HTERT RPE-1 (cell line): Measurements from ENCODE around the gene RNH1.
"Not testable (repeated sequence)": the region's sequence is repeated elsewhere in the genome, so short reads cannot be mapped to it uniquely, and the experiment has no call there.

Experiments used
- in situ Hi-C: fragments of 300-500 bp; cut with MboI; formaldehyde crosslinking; loops from 4 replicates; pipeline ENCODE4 v1.14.3; 2020; ENCODE audit warnings: low sequenced_read_pairs

RNH1 gene

DNA sequence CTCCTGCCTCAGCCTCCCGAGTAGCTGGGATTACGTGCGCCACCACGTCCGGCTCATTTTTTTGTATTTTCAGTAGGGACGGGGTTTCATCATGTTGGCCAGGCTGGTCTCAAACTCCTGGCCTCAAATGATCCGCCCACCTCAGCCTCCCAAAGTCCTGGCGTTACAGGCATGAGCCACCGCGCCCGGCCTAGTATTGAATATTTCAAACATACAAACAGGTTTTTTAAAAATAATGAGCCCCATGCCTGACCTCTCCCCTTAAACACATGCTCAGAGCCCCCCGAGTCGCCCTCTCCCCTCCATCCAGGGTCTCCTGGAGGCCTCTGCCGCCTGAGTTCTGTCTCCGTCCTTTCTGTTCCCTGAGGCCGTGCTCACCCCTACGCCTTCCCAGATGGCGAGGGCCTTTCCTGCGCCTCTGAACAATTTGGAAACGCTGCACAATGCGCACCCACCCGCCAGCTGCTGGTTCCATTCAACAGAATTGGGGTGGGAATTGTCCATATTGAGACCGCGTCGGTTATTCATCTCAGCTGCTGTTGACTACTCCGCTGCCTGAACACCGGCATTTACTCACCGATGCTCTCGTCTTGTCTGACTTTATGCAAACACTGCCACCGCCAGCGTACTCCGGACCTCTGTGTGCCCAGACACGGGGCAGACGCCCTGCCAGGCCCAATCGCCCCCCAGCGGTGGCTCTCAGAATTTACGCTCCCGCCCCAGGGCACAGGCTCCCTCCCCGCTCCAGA is 13.6 kb upstream of the RNH1 start:
- in situ Hi-C loops: no loop called here

DNA sequence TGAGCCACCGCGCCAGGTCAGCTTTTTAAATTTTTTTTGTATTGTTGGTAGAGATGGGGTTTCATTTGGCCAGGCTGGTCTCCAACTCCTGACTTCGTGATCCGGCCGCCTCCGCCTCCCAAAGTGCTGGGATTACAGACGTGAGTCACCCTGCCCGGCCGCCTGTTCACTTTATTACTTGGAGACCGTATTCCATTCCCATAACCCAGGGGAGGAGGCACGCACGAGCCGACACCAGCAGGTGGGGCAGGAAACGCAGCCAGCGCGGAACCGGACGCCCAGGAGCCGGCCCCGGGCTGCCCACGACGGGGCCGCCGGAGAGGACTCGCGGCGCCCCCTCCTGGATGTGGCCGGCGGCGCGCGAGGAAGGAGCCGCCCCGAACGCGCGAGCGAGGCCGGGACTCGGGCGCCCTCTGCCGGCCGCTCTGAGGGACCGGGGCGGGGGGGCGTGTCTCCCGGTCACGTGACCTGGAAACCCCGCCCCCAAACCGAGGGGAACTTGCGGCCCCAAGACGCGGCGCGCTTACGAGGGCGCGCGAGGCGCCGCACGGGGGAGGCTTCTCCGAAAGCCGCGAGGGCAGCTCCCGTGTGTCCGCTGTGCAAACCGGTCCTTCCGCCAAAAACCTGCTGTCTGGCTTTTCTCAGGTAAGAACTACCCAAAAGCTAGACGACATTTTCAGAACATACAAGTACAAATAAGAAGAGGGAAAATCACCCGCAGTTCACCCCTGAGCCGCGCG is 11.6 kb upstream of the RNH1 start:
- in situ Hi-C loops: no loop called here

DNA sequence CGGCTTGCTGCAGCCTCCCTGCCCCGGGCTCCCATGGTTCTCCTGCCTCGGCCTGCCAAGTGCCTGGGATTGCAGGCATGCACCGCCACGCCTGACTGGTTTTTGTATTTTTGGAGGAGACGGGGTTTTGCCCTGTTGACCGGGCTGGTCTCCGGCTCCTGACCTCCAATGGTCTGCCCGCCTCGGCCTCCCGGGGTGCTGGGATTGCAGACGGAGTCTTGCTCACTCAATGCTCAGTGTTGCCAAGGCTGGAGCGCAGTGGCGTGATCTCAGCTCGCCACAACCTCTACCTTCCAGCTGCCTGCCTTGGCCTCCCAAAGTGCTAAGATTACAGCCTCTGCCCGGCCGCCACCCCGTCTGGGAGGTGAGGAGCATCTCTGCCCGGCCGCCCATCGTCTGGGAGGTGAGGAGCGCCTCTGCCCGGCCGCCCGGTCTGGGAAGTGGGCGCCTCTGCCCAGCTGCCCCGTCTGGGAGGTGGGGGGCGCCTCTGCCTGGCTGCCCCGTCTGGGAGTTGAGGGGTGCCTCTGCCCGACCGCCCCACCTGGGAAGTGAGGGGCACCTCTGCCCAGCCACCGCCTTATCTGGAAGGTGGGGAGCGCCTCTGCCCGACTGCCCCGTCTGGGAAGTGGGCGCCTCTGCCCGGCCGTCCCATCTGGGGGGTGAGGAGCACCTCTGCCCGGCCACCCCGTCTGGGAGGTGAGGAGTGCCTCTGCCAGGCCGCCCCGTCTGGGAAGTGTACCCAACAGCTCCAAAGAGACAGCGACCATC is 10.1 kb upstream of the RNH1 start:
- in situ Hi-C loops: not testable (repeated sequence)

DNA sequence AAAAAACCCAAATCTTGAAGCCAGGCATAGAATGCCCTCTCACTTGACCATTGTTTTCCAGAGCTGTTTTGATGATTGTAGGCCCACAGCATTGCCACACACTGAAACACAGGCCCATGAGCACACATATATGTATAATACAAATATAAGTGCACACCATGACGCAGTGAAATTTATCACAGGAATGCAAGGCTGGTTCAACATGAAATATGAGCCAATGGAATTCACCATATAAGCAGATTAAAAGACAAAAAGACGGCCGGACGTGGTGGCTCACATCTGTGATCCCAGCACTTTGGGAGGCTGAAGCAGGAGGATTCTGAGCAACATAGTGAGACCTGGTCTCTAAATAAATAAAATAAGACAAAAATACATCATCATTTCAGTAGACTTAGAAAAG is 9.4 kb upstream of the RNH1 start:
- in situ Hi-C loops: no loop called here

DNA sequence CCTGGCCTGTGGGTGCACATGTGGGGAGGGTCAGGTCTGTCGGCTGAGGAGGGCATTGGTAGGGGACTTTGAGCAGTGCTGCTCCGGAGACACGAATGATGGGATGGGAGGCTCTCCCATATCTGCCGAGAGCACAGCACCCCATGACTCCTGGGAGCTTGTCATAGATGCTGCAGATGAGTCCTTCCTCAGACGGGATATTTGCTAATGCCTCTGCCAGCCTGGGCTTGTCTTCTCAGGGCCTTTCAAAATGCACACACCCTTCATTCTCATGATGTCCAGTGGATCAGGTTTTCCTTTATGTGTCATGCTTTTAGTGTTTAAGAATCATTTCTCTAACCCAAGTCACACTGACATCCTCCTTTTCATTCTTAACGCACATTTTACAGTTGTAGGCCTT is 8.1 kb upstream of the RNH1 start:
- in situ Hi-C loops: no loop called here

DNA sequence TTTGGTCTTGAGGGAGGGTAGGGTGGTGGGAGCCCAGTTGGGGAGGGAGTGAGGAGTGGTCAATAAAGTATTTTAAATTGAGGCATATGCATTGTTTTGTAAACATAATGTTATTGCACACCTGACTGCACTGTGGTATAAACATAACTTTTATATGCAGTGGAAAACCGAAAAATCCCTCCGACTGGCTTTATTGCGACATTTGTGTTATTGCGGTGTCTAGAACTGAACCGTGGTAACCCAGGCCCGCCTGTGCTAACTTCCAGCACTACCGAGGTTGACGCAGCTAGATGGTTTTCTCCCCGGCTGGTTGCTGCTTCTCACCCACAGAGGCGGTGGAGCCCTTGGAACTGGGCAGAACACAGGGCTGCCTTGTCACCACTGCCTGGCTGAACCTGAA is 7.6 kb upstream of the RNH1 start:
- in situ Hi-C loops: no loop called here

DNA sequence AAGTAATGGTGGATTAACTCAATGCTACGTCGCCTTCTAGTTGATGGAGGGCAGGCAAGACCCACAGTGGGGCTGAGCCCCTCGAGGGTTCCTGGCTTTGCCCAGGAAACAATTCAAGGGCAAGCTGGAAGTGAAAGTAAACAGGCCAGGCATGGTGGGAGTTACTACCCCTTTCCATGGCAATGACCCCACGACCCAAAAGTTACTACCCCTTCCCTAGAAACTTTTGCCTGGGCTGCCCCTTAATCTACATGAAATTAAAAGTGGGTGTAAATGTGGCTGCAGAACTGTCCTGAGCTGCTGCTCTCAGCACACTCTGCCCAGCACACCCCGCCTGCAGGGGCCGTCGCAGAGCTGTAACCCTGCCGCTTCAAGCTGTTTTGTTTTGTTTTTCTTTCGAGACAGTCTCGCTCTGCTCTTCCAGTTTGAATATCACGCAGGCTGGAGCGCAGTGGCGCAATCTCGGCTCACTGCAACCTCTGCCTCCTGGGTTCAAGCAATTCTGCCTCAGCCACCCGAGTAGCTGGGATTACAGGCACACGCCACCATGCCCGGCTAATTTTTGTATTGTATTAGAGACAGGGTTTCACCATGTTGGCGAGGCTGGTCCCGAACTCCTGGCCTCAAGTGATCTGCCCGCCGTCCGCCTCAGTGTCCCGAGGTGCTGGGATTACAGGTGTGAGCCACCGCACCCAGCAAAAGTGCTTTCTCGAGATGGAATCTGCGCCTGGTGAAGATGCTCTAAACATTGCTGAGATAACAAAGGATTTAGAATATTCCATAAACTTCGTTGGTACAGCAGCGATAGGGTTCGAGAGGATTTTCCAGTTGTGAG is 5.9 kb upstream of the RNH1 start:
- in situ Hi-C loops: no loop called here

DNA sequence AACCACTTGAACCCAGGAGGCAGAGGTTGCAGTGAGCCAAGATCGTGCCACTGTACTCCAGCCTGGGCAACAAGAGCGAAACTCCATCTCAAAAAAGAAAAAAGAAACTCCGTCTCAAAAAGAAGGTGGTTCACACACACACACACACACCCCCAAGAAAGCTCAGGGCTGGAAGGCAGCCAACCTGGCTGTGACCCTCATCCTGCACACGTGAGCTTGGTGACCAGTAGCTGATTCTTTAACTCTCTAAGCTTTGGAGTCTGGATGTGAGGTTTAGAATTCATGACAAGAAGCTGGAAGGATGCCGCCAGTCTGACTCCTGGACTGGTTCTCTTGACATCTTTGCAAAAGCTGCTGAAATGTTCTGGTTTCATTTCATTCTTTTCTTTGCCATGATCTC is 1.9 kb upstream of the RNH1 start:
- in situ Hi-C loops: no loop called here

DNA sequence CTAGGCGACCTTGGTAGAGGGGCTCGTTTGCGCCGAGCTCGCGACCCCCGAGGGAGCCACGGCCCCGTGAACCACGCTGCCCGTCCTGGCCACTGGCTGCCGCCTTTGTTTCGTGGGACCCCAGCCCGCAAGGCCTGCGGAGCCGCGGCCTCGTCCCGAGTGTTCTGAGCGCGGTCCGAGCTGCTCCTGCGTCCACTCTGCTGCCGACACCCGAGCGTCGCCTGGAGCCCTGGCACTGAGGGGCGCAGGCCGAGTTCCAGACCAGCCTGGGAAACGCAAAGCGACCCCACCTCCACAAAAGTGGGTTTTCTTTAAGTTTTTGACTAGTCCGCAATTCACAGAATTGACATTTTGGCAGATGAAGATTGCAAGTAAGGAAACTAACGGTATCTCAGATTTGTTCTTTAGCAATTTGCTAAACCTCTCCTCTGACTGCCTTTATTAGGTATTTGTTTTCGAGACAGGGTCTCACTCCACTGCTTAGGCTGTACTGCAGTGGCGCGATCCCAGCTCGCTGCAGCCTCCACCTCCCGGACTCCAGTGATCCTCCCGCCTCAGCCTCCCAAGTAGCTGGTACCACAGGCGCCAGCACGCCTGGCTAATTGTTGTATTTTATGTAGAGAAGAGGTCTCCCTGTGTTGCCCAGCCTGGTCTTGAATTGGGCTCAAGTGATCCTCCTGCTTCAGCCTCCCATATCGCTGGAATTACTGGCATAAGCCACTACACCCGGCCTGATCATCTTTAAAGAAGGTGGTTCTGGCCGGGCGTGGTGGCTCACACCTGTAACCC is 879 bp upstream of the RNH1 start:
- in situ Hi-C loops: no loop called here

DNA sequence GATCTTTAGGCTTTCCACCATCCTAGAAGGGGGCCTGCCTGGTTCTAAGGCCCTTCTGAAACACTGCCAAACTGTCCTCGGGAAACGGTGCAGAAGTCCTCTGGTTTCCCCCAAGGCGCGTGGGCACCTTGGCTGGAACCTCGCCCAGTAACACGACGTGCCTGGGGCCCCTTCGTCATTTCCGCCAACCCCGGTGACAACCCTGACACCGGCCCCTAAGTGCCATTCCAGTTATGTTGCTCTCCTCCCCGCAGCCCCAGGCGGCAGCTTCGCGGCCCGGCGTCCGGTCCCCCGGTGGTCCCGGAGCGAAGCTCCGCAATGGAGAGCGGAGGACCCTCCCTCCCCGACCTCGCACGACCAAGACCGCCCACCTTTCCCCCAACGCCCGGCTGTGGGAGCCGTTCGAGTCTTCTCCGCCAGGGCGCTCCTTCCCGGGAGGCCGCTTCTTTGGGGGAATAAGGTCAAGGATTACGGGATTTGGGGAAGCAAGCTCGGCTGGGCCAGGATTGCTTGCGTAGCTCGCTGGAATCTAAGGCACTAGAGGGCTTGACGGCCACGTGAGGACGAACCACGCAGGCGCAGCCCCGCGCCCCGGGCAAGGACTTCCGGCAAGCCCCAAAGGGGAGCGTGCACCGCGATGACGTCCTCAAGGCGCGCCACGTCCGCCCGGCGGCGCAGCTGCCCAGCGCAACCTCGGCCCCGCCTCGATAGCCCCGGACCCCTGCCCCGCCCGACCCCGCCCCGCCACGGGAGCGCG is 626 bp downstream of the RNH1 start:
- in situ Hi-C loops: no loop called here

DNA sequence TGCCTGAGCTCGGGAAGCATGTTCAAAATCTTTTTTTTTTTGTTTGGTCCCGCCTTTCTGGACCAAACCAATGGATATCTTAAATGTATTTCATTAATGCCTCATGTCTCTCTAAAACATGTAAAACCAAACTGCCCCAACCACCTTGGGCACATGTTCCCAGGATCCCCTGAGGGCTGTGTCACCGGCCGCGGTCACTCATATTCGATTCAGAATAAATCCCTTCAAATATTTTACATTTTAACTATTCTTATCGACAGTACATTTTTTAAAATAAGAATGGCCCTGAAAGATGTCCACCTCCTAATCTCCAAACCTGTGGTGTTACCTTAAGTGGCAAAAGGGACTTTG is 2.1 kb downstream of the RNH1 start:
- in situ Hi-C loops: no loop called here

DNA sequence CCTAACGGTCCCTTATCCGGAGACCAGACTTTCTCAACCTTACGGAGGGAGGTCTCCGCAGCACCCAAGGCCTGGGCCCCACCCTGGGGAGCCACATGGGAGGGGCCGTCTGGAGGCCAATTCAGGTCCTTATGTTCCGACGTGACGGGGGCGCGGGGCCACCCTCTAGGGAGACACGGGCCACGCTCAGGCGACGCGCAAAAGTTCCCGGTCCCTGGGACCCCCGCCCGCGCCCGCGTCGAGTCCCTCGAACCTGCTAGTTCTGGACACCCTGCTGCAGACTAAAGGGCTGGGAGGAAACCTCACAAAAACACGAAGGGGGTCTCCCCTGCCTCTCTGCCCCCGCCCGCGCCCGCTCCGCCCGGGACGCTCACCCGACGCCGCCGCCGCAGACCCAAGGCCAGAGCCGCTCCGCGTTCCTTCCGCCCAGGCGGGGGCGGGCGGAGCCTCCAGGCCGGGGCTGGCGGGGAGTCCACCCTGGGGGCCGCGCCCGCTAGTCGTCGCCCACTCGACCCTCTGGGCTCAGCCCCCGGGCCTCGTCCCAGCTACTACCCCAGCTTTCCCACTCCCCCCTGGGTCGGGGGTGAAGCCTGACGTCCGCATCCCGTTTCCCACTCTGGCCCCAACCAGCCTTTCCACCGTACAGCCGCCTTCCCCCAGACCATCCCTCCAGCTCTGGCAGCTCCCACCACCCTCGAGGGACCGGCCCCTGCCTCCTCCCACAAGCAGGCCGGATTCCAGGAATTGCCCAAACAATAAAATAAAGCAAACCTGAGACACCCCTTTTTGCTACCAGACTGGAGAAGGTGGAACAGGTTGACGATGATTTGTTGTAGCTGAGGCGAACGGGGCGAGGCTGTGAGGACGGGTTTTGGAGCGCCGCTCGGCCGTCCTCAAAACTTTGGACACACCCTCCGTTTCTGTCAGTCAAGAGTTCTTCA is 2.7 kb downstream of the RNH1 start:
- in situ Hi-C loops: no loop called here

DNA sequence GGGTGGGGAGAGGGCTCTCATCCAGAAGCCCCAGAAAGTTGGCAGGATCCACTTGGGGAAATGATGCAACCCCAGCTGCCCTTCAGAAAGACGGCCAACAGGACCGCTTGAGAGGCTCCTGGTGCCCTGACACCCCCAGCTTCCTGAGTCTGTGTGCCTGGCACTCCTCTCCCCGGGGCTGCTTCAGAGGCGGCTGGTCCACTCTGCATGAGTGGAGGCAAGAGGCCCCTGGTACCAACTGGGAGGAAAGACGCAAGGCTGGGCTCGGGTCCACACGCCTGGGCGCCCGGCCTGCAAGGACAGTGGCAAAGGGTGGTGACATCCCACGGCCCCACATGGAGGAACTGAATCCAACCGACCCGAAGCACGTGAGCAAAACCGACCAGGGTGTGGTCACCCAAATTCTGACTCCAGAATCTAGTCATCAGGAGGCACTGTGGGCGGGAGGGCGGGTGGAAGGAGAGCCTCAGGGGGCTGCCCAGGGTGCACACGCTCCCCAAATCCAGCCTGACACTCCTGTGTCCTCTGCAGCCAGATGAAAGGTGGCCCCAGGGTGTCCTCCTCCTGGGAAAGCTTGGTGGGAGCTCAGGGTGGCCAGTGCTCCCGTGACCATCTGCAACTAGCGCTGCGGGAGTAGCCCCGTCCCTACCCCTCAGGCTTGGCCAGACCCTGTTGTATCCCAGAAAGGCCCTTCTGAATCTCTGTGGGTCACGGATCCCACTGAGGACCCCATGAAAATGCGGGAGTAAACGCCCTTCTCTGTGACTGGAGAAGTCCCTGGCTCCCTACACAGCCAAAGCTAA is 3.7 kb downstream of the RNH1 start:
- in situ Hi-C loops: no loop called here

DNA sequence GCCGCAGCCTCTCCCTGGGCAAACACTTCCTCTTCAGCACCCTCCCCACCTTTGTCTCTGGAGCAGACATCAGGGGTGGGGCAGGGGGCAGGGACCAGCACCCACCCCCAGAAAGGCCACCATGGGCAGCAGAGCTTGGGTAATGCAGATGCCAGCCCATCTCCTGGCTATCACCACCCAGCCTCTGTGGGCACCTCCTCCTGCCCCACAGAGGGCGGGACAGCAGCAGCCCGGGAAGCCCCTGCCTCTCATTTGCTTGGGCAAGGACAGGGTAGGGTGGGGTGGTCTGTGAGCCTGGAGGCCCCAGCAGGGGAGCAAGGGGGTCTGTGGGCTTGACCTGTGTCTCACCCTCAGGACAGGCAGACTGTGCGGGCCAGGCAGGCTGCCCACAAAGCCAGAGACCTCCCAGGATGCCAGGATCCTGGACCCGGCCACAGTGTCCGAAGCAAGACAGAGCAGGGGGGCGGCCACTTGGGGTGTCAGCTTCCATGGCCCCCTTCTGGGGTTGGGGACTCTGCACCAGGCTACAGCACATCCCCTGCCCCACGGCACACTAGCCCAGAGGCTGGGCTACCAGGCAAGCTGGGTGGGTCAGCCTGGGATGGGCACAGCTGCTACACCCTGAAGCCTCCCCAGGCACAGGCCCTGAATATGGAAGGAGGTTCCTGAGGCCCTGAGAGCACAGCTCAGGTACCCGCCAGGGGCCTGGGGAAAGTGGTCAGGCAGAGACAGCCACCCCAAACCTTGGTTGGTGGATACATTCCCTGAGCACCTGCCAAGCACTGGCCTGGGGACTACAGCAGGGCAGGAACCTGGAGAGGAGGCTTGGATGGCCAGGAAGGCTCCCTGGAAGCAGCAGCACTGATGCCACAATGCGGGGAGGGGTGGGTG is 4.5 kb downstream of the RNH1 start:
- in situ Hi-C loops: no loop called here

DNA sequence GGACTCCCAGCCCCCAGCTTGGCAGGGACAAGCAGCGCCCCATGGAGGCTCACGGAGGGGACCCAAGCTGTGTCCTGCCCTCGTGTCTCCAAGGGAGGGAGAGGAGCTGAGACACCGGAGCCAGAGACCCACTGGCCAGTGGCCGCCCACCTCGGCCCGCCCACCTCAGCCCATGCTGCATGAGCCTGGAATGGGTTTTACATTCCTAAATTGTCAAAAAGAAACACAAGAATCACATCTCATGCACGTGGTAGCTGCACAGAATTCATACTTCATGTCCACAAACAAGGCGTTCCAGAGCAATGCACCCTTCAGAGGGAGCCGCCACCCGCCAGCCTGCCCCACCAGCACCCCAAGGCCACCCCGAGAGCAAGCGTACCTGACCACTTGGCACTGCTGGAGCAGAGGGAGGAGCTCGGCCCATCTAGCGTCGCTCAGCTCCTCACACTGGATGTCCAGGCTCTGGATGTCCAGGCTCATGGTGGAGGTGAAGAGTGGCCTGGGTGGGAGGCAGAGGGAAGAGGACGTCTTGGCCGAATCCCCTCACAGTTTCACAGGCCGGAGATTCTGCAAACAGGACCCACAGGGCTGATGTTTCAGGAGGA is 5.3 kb downstream of the RNH1 start:
- in situ Hi-C loops: no loop called here

DNA sequence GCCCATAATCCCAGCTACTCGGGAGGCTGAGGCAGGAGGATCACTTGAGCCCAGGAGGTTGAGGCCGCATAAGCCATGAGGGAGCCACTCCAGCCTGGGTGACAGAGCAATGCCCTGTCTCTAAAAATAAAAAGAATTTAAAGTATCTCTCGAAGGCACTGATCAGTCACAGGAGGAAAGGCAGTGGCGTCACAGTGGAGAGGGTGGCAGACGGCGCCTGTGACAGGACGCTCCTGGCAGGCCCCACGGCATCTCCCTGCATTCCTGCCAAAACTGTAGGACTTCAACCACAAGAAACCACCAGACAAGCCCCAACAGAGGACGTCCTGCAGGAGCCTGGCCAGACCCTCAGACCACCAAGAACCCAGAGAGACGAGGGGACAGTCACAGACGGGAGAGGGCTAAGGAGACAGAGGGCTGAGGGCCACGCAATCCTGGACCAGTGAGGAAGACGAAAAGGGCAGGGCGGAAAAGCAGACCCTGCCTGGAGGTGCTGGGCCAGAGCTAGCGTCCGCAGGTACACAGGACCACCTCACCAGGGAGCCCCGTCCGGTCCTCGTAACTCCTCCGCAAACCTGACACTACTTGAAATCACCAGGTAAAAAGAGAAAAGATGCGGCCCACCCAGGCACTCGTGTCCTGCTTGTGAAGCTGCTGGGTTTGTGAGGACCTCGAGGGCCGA is 5.9 kb downstream of the RNH1 start:
- in situ Hi-C loops: no loop called here
